Measurements from ENCODE around the gene RDH16. TPM values are rescaled to one million over a fixed set of nuclear protein-coding genes. Genes with fewer than 3 reads are reported as not detected.
"Not testable (repeated sequence)": the region's sequence is repeated elsewhere in the genome, so short reads cannot be mapped to it uniquely, and the experiment has no call there.

Gene RDH16
- total RNA-seq, 1 experiment from 2014 or later: 0.39 TPM

DNA sequence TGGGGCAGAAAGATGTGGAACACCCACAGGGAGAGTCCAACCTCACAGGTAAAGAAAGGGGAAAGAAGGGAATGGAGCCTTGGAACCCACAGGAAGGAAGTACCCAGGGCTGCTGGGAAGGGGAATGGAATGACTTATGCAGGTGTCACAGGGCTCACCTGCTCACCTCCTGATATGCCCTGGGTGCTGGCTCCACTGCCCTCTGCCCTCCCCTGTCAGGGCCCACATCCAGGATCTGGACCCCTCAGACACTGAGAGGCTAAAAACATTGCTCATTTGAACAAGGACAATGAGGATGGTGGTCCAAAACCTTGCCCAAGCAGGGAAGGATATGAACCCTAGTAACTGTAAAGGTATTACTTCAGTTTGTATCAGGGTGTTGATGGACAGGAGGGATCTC, 29.6 kb upstream of the RDH16 start:
- H3K4me3 ChIP-seq (ENCODE audit: low read depth, low read length): no peak overlapping the region
- intact Hi-C loops (cut with micrococcal nuclease; ENCODE audit: unreplicated experiment): loop anchor here (1.0 to 2.0 kb wide), 3 partner anchors 40 to 230 kb away; no protein-coding TSS in a partner anchor
- no peaks in the 10 kb centered on the region for H3K27me3 ChIP-seq (replicated peaks; ENCODE audit: control insufficient read depth, insufficient read depth, low read length)
- no TSS peak for BruUV-seq (replicated peaks)
- Mint-ChIP-seq H3K36me3 (ENCODE audit: insufficient read depth, unreplicated experiment) (peaks cover 5% of the 10 kb centered on the region), H3K27me3 (ENCODE audit: insufficient read depth, unreplicated experiment) (no peaks in the 10 kb centered on the region), H3K27ac (ENCODE audit: unreplicated experiment) (no peak overlapping the region), H3K4me3 (ENCODE audit: unreplicated experiment) (no peak overlapping the region), H3K9me3 (ENCODE audit: unreplicated experiment) (no peaks in the 10 kb centered on the region), H3K4me1 (ENCODE audit: low read depth, unreplicated experiment) (peaks cover 20% of the 10 kb centered on the region)
- no peaks in the 10 kb centered on the region for H3K36me3 ChIP-seq (ENCODE audit: control insufficient read depth, insufficient read depth, low read length)
- POLR2A ChIA-PET: no interaction called here
- no peak for DNase-seq
- CTCF ChIA-PET: interaction anchor here (0.9 to 2.6 kb wide), 4 partner anchors 14 to 196 kb away, joined by 3 to 20 read pairs (median 9); no protein-coding TSS in a partner anchor
- peaks cover 15% of the 10 kb centered on the region for H3K4me1 ChIP-seq
- TF ChIP-seq, protein P1, sequence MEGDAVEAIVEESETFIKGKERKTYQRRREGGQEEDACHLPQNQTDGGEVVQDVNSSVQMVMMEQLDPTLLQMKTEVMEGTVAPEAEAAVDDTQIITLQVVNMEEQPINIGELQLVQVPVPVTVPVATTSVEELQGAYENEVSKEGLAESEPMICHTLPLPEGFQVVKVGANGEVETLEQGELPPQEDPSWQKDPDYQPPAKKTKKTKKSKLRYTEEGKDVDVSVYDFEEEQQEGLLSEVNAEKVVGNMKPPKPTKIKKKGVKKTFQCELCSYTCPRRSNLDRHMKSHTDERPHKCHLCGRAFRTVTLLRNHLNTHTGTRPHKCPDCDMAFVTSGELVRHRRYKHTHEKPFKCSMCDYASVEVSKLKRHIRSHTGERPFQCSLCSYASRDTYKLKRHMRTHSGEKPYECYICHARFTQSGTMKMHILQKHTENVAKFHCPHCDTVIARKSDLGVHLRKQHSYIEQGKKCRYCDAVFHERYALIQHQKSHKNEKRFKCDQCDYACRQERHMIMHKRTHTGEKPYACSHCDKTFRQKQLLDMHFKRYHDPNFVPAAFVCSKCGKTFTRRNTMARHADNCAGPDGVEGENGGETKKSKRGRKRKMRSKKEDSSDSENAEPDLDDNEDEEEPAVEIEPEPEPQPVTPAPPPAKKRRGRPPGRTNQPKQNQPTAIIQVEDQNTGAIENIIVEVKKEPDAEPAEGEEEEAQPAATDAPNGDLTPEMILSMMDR (IDR thresholded peaks at IDR 0.05; ENCODE audit: insufficient read depth in 1 of 2, low read depth in 1 of 2, low read length in 1 of 2, severe bottlenecking in 1 of 2, unreplicated experiment in 1 of 2): no peak
- no peaks in the 10 kb centered on the region for H3K9me3 ChIP-seq

DNA sequence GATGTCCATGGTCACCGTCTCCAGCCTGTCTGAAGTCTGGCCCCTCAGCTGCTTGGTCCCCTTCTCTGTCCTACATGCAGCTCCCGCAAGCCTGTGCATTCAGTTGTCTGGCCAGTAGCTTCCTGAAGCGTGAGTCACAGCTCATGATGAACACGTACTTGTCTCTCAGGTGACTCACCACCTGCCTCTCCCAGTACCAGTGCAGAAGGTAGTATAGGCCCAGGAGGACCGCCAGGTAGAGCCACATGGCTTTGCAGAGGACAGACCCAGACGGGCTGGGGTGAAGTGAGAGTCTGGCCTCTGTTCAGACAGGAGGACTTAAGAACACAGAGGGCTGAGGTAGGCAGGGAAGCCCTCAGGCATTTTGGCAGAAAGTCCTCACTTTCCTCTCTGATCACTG, 28.3 kb upstream of the RDH16 start:
- H3K36me3 Mint-ChIP-seq (ENCODE audit: insufficient read depth, unreplicated experiment); H3K27me3 ChIP-seq (replicated peaks; ENCODE audit: control insufficient read depth, insufficient read depth, low read length); H3K27me3 Mint-ChIP-seq (ENCODE audit: insufficient read depth, unreplicated experiment); BruUV-seq (replicated peaks); H3K9me3 ChIP-seq; H3K4me3 Mint-ChIP-seq (ENCODE audit: unreplicated experiment); H3K9me3 Mint-ChIP-seq (ENCODE audit: unreplicated experiment); H3K4me3 ChIP-seq (ENCODE audit: low read depth, low read length); H3K36me3 ChIP-seq (ENCODE audit: control insufficient read depth, insufficient read depth, low read length): not testable (repeated sequence)
- peak; percentile 67 to 84 for DNase-seq
- ChIA-PET CTCF (interaction anchor here (0.6 to 0.7 kb wide), 5 partner anchors 16 to 362 kb away, joined by 3 to 14 read pairs (median 3); no protein-coding TSS in a partner anchor), POLR2A (interaction anchor here (0.5 to 0.9 kb wide), 3 partner anchors 32 to 297 kb away, joined by 3 read pairs; partner anchors contain the start of gene NACA)
- Mint-ChIP-seq H3K27ac (ENCODE audit: unreplicated experiment) (peak overlapping the region; percentile 65), H3K4me1 (ENCODE audit: low read depth, unreplicated experiment) (peaks cover 20% of the 10 kb centered on the region)
- intact Hi-C loops (cut with micrococcal nuclease; ENCODE audit: unreplicated experiment): loop anchor here (2.0 kb wide), 1 partner anchor 229 kb away; no protein-coding TSS in a partner anchor
- peaks cover 15% of the 10 kb centered on the region for H3K4me1 ChIP-seq

DNA sequence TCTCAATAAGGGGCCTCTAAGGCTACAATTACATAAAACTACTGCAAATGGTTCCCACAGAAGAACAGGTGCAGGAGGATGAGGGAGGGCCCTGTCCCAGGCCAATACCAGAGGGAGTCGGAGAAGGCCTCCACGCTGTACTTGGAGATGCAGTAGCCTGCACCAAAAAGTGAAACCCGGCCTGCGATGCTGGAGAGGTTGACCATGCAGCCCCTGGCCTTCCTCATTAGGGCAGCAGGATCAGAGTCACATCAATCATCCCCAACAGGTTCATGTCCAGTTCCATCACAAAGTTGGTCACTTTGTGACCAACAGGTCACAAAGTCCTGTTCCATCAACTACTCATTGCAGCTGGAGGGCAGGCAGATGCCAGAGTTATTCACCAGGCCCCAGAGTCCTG, 26.0 kb upstream of the RDH16 start:
- Histone ChIP-seq H3K4me1 (peaks cover 14% of the 10 kb centered on the region), H3K9me3 (no peaks in the 10 kb centered on the region), H3K27me3 (replicated peaks; ENCODE audit: control insufficient read depth, insufficient read depth, low read length) (no peaks in the 10 kb centered on the region), H3K36me3 (ENCODE audit: control insufficient read depth, insufficient read depth, low read length) (no peaks in the 10 kb centered on the region), H3K4me3 (ENCODE audit: low read depth, low read length) (no peak overlapping the region)
- peaks cover 16% of the 10 kb centered on the region for H3K4me1 Mint-ChIP-seq (ENCODE audit: low read depth, unreplicated experiment)
- no peaks in the 10 kb centered on the region for H3K27me3 Mint-ChIP-seq (ENCODE audit: insufficient read depth, unreplicated experiment)
- TF ChIP-seq, protein P1 (IDR thresholded peaks at IDR 0.05; ENCODE audit: insufficient read depth in 1 of 2, low read depth in 1 of 2, low read length in 1 of 2, severe bottlenecking in 1 of 2, unreplicated experiment in 1 of 2): no peak
- no TSS peak for BruUV-seq (replicated peaks)
- peaks cover 5% of the 10 kb centered on the region for H3K36me3 Mint-ChIP-seq (ENCODE audit: insufficient read depth, unreplicated experiment)
- no peak overlapping the region for H3K27ac Mint-ChIP-seq (ENCODE audit: unreplicated experiment)
- ChIA-PET CTCF (no interaction called here), POLR2A (no interaction called here)
- no peaks in the 10 kb centered on the region for H3K9me3 Mint-ChIP-seq (ENCODE audit: unreplicated experiment)
- DNase-seq: no peak
- H3K4me3 Mint-ChIP-seq (ENCODE audit: unreplicated experiment): no peak overlapping the region
- intact Hi-C loops (cut with micrococcal nuclease; ENCODE audit: unreplicated experiment): no loop called here

DNA sequence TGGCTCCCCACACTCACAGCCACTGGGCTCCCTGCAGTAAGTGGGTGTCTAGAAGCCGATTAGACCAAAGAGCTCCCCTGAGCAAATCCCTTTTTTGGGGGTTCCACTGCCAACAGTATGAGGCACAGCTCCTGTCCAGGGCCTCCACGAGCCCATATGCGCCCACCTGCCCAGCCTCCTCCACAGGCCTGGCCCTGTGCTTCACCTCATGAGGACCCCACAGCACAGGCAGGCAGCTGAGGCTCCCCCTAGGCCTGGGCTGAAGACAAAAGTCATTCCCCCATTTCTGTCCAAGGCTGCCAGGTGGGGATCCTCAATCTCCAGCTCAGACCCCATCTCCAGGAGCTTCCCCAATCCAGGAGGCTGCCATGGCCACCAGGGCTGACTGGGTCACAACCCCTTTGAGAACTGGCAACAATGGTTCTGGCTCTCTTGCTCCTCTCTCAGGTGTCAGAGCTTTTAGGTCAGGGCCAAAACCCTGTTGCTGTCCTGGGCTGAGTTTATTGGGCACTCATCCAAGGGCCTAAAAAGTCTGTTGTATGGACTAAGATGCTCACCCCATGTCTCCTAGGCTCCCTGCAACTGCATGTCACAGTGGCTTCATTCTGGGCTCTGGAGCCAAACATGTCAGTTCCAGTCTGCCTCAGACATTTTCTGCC, 25.3 kb upstream of the RDH16 start:
- POLR2A ChIA-PET; H3K36me3 Mint-ChIP-seq (ENCODE audit: insufficient read depth, unreplicated experiment); H3K4me3 ChIP-seq (ENCODE audit: low read depth, low read length); H3K27me3 ChIP-seq (replicated peaks; ENCODE audit: control insufficient read depth, insufficient read depth, low read length); DNase-seq; CTCF ChIA-PET; H3K9me3 ChIP-seq; H3K9me3 Mint-ChIP-seq (ENCODE audit: unreplicated experiment); BruUV-seq (replicated peaks); H3K27ac Mint-ChIP-seq (ENCODE audit: unreplicated experiment); H3K27me3 Mint-ChIP-seq (ENCODE audit: insufficient read depth, unreplicated experiment); H3K36me3 ChIP-seq (ENCODE audit: control insufficient read depth, insufficient read depth, low read length); intact Hi-C loops (cut with micrococcal nuclease; ENCODE audit: unreplicated experiment); H3K4me3 Mint-ChIP-seq (ENCODE audit: unreplicated experiment); H3K4me1 ChIP-seq: not testable (repeated sequence)
- H3K4me1 Mint-ChIP-seq (ENCODE audit: low read depth, unreplicated experiment): peaks cover 13% of the 10 kb centered on the region
